GM21447 (cell line): ENCODE results near the gene CCDC136.

ENCODE experiments used
- ATAC-seq: cut with Tn5 transposase; IDR thresholded peaks from one replicate; pipeline ENCODE4 v1.9.1; 2021; ENCODE audit not compliant: unreplicated experiment

Gene CCDC136

DNA sequence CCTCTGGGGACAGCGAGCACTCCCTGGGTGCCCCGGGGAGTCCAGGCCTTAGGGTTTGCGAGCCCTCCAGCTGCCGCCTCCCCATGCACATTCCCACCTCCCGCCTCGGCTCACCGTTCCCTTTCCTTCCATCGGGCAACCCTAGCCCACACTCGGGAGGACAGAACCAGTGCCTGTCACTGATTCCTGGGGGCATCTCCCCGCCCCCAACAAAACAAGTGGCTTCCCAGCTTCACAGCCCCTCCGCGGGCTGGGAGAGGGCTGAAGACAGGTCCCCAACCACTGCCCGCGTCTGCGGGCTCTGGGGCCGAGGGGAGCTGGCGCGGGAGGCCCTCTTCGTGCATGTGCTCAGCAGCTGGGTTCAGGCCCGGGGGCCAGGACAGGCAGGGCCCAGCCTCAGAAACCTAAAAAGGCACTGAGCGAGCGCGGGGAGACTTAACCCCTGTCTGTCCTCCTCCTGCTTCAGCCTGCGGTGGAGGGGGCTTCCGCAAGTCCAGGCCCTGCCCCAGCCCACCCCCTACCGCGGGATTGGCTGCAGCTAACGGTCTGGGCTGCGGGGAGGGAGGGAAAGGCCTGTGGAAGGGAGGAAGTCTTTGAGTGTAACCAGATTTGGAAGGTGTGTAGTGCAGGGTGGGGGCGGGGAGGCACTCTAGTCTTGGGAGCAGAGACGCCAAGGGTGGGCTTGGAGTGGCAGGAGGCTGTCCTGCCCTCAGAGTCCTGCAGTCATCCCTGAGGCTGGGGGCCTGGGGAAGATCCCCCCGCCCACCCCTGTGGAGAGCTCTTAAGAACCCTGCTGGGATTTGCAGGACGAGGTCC is 39.6 kb downstream of the CCDC136 start:
- ATAC-seq, result no peak

DNA sequence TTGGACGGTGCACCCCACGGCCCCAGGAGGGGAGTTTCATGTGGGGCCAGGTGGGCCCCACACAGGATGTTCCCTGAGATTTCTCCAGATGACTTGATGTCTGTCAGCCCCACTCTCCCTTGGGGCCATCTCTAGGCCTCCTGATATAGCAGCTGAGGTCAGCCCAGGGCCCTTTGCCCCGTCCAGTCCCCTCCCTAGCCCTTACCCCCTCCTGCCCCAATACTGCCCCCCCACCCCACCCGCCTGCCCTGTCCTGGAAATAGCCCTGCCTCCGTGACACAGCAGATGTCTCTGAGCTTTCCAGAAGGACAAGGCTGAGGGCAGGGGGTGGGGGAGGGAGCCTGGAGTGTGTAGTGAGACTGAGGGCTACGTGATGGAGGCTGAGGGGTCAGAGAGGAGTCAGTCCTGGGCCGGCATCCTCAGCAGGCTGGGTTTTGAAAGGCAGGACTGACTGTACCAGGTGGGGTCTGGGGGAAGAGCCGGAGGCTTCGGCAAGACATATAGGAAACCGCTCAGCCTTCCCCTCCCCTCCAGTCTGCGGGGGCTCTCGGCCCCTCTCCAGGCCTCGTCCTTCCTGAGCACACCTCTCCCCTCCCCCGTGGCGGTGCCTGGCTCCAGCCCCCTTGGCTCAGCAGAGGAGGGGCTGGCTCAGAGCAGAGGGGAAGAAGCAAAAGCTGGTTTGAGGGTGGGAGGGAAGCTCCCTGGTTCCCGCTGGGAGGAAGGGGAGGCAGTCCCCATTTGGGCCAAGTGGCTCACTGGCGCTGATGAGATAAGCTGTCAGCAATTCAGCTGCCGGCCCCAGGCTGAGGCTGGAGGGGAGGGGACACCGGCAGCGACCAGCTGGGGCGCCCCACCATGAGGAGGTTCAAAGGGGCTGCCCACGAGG is 40.5 kb downstream of the CCDC136 start:
- no peak for ATAC-seq

DNA sequence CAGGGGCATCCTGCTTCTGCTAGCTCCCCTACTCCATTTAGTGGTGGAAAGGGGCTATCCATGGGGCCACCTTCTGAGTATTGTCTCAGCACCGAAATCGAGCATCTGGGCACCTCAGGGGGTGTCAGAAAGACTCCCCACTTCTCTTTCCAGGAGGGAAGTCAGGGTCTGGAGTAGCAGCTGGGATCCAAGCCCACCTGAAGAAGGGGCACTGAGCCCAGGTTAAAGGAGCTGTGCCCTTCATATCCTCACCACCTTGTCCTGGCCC is 41.0 kb downstream of the CCDC136 start:
- ATAC-seq, result no peak

DNA sequence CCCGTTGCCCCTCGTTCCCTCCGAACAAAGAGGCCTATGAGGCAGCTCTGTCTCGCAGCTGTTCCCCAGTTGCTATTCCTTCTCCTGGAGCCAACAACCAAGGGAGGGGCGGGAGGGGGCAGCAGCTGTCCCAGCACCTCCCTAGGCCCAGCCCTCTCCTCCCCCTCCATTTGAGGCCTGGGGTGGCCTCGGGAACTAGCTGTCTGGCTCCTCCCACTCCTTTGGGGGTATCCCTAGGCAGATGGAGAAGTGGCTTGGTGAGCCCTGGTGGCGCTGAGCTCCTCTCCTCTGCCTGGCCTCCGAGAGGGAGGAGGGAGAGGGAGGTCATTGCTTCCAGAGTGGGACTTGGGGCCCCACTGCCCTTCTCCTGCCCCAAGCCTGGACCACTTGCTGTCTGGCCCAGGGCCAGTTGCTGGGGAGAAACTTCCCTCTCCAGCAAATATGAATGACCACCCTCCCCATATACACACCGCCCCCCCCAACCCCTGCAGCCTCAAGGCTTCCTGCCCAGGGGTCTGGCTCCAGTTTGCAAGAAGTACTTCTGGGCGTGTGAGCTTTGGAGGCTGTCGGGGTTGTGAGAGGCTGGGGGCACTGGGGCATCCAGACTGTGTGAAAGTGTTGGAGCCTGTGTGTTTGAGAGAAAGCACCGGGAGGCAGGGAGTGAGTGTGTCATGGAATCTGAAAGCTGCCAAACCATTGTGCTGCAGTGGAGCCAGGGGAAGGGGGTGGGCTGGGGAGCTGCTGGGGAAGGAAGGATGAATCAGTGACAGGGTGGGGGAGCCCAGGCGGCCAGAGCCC is 41.6 kb downstream of the CCDC136 start:
- no peak for ATAC-seq

DNA sequence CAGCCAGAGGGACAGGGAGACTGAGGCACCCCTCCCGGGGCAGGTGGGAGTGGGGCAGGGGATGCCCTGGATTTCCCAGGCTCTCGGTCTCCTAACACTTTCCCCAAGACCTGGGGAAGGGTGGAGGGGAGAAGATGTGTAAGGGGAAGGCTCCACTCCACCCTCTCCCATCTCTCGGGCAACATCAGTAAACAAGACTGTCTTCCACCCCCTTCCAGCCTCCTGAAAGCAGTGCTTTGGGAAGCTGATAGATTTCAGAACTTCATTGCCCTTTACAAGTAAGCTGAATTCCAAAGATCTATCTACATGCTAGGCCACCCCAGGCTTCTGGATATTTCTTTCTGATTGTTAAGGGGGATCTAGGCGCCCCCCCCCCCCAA is 42.2 kb downstream of the CCDC136 start:
- no peak for ATAC-seq

DNA sequence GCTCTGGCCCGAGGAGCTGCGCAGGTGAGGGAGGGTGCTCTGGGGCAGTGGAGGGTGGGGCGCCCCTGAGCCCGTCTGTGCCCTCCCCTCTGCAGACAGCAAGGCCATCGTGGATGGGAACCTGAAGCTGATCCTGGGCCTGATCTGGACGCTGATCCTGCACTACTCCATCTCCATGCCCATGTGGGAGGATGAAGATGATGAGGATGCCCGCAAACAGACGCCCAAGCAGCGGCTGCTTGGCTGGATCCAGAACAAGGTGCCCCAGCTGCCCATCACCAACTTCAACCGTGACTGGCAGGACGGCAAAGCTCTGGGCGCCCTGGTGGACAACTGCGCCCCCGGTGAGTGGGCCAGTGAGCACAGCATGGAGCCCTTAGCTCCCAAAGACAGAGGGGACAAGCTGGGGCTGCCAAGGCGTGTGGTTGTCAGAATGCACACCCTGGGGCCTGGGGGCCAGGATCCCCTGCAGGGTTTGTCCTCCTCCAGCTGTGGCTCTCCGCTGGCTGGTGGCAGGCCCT is 43.5 kb downstream of the CCDC136 start:
- no peak for ATAC-seq

DNA sequence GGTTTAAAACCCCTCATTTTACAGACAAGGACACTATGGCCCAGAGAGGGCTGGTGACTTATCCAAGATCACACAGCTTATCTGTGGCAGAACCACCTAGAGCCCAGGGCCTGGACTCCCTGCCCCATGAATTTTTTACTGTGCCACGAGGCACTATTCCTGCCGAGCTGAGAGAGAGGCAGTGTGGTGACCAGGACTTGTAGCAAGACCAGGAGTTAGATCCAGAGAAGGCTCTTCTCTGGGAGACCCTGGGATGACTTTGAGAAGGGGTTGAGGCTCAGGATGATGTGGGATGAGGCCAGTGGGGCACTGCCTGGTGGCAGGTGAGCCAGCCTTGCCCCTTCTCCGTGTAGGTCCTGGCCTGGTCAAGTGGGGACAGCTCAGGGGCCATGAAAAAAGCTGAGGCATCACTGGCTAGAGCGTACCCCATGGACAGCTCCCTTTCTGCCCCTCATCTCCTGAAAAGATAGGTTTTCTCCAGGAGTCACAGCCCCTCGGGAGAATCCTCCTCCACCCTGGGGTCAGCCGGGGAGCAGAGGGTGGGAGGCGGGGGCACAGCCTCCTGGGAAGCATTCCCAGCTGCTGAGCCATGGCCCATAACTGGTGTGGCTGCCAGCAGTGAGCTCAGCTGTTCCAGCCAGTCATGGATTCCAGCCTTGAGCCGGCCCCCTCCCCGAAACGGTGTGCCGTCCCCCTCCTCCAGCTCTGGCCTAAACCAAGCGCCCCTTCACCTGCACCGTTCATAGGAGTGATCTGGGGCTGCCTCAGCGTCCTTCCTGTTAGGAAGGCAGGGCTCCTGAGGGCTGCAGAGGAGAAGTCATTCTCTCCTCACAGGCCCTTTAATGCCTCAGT is 44.2 kb downstream of the CCDC136 start:
- ATAC-seq, result no peak

DNA sequence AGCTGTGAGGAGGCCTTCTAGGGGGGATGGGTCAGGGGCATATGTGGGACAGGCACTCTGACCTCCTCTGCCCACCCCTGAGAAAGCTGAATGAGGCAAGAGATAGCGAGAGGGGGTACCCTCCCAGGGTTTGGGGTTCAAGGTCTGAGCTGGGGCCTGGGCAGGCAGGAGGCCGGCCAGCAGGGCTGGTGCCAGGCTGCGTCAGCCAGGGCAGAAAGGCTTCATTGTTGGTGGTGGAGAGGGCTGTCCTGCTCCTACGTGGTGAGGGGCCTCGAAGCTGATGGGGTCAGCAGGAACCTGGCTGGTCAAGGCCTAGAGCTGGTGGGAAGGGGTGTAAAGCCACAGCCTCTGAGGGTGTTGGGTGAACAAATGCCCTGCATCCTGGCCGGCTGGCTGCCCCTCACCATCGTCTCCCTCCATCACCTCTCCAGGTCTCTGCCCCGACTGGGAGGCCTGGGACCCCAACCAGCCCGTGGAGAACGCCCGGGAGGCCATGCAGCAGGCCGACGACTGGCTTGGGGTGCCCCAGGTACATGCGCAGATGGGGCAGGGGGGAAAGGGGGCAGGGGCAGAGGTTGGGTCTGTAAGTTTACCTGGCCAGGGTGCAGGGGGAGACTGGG is 45.1 kb downstream of the CCDC136 start:
- ATAC-seq, result no peak

DNA sequence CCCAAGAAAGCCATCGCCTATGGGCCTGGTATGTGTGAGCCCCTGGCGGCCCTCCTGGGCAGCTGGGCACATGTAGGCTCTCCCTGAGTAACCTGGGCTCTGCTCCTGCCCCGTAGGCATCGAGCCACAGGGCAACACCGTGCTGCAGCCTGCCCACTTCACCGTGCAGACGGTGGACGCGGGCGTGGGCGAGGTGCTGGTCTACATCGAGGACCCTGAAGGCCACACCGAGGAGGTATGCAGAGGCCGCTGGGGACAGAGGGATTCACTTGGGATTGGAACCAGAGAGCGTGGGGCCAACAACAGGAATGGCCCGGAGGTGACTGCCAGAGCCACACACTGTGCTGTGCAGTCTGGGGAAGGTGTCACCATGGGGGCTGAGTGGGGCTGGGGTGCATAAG is 45.8 kb downstream of the CCDC136 start:
- no peak for ATAC-seq

DNA sequence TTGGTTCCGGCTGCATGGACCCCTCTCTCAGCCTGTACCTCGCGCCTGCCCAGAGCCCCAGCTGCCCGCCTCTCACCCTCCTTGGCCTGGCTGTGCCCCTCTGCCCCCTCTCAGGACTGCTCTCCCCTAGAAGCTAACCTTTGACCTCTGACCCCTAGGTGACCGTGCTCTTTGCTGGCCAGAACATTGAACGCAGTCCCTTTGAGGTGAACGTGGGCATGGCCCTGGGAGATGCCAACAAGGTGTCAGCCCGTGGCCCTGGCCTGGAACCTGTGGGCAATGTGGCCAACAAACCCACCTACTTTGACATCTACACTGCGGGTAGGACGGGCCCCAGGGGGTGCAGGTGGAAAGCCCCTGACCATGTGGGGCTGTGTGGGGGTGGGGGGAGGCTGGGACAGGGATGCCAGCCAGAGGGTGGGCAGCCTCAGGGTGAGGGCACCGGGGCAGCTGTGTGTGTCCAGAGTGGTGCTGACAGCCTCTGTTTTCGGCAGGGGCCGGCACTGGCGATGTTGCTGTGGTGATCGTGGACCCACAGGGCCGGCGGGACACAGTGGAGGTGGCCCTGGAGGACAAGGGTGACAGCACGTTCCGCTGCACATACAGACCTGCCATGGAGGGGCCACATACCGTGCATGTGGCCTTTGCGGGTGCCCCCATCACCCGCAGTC is 46.5 kb downstream of the CCDC136 start:
- no peak for ATAC-seq

DNA sequence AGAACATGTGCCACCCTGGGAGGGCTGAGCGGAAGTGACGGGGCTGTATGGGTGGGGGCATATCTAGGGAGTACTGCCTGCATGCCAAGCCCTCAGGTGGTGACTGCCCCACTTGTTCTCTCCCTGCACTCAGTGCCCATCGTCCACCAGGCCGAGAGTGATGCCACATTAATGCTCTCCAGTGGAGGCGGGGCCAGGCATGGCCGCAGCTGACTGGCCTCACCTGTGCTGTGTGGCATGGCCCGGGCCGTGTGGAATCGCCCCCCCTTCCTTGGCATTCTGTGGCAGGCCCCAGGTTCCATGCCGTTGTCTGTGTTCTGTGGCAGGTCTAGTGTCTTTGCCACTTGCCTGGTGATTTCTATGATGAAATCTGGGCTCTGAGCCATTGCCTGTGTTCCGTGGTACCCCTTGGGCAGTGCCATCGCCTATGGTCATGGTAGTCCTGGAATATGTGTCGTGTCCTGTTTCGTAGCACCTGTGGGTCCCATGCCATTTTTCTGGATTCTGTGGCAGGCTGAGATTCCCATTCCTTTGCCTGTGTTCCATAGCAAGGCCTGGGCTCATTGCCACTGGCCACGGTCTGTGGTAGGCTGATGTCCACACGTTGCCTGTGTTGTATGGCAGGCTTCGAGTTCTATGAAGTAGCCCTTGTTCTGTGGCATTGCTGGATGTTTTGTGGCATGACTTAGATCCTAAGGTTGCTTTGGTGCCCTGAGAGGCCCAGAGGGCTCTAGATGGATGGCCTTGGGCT is 47.4 kb downstream of the CCDC136 start:
- ATAC-seq, result no peak

DNA sequence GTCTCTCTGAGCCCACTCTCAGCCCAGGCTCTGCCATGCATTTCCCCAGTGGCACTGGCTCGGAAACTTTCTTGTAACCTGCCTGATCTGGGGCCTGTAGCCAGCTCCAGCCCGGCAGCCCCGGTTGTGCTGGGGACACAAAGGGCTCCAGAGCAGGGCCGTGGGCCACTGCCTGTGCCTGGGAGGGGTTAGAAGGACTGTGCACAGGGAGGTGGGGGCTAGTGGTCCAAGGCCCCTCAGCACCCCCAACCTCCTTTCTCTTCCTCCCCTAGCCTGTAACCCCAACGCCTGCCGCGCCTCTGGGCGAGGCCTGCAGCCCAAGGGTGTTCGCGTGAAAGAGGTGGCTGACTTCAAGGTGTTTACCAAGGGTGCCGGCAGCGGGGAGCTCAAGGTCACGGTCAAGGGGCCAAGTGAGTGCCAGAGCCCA is 48.0 kb downstream of the CCDC136 start:
- ATAC-seq, result no peak

DNA sequence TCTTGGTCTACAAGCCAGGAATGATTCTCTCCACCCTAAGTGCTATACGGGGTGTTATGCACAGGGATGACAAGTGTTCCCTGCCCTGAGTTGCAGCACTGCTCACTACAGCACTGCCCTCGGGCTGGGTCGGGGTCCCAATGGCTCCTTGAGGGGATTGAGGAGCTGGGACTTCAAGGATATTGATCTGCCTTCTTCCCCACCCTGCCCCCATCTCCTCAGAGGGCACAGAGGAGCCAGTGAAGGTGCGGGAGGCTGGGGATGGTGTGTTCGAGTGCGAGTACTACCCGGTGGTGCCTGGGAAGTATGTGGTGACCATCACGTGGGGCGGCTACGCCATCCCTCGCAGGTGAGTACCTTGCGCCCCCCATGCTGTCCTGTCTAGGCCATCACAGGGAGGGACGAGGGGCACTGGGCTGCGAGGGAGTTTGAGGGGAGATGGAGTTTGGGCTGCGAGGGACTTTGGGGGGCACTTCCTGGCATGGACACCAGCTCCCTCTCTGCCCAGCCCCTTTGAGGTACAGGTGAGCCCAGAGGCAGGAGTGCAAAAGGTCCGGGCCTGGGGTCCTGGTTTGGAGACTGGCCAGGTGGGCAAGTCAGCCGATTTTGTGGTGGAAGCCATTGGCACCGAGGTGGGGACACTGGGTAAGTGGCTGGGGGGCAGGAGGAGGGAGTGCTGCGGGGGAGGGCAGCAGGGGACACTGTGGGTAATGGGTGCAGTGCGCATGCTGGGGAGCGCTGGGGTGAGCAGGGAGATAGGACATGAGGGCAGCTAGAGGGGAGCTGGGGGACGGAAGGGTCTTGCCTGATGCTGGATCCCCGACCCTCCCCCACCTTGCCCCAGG is 48.8 kb downstream of the CCDC136 start:
- no peak for ATAC-seq

DNA sequence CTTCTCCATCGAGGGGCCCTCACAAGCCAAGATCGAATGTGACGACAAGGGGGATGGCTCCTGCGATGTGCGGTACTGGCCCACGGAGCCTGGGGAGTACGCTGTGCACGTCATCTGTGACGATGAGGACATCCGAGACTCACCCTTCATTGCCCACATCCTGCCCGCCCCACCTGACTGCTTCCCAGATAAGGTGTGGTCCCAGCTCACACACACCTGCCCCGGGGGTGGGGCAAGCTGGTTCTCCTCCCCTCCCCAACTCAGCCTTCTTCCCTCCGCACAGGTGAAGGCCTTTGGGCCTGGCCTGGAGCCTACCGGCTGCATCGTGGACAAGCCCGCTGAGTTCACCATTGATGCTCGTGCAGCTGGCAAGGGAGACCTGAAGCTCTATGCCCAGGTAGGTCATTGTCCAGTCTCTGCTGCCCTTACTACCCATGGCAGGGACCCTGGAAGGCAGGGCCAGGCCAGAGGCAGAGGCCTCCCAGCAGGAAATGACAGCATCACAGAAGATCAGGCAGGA is 49.5 kb downstream of the CCDC136 start:
- no peak for ATAC-seq

DNA sequence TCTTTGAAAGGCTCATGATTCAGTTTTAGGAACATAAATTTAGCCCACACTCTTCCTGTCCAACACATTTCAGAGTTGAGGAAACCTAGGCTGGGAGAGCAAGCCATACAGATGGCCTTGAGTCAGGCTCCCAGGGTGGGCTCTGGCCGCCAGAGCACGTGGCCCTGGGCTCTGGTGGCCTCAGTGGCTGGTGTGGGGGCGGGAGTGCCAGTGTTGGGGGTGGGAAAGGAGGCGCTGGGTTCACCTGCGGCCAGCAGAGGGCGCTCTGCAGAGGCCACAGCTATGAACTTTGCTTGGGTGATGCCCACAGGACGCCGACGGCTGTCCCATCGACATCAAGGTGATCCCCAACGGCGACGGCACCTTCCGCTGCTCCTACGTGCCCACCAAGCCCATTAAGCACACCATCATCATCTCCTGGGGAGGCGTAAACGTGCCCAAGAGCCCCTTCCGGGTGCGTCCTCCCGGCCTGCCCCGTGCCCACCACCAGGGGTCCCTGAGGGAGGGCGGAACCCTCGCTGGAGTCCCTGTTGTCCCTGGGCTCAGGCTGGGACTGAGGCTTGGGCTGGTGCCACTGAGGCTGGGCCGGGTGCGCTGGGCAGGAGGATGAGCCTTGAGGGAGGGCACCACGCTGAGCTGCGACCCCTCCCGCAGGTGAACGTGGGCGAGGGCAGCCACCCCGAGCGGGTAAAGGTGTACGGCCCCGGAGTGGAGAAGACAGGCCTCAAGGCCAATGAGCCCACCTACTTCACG is 50.3 kb downstream of the CCDC136 start:
- ATAC-seq, result no peak

DNA sequence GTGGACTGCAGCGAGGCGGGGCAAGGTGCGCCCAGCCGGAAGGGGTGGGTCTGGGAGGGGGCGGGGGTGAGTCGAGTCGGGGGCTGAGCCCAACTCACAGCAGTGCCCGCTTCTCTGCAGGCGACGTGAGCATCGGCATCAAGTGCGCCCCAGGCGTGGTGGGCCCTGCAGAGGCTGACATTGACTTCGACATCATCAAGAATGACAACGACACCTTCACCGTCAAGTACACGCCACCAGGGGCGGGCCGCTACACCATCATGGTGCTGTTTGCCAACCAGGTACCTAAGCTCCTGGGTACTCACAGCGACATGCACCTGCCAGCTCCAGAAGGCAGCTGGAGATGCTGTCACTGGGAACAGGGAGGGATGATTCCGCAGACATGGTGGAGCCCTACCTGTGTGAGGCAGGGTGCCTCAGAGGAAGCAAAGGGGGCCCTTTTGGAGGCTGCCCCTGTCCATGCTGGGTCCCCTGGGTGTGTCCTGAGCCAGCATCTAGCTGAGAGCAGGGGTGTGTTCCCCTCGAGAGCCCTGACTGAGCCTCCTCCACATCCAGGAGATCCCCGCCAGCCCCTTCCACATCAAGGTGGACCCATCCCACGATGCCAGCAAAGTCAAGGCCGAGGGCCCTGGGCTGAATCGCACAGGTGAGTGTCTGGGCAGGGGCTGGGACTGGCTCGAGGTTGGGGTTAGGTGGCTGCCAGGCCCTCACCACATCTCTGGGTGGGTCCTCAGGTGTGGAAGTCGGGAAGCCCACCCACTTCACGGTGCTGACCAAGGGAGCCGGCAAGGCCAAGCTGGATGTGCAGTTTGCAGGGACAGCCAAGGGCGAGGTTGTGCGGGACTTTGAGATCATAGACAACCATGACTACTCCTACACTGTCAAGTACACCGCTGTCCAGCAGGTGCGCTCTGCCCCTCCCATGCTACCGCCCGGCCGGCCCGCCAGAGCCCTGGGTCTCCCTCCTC is 51.2 kb downstream of the CCDC136 start:
- ATAC-seq, result no peak
